Vagina (tissue), 2 donors: ENCODE measurements around the gene TENT4A. TPM values are rescaled to one million over a fixed set of nuclear protein-coding genes. Genes with fewer than 3 reads are reported as not detected.

Experiments
- DNase-seq, 2 donors: peaks; one replicate each; pipeline ENCODE4 v3.0.0-alpha.2; 2017; ENCODE audit errors: extremely low spot score in 2 of 2
- H3K27ac ChIP-seq: fragments of 200-600 bp; sonication (generic); one replicate; pipeline ENCODE4 v1.5.1; 2019
- H3K27me3 ChIP-seq: fragments of 200-600 bp; sonication (generic); one replicate; pipeline ENCODE4 v1.5.1; 2019
- H3K36me3 ChIP-seq, 2 donors: fragments of 200-600 bp; sonication (generic); one replicate each; pipeline ENCODE4 v1.5.1; 2017 to 2019
- H3K4me1 ChIP-seq: fragments of 200-600 bp; sonication (generic); one replicate; pipeline ENCODE4 v1.5.1; 2019
- H3K4me3 ChIP-seq, 2 donors: fragments of 200-600 bp; sonication (generic); 1 replicate in 1 of 2; 2 replicates in 1 of 2; pipeline ENCODE4 v1.5.1; 2016 to 2019
- H3K9me3 ChIP-seq: fragments of 200-600 bp; sonication (generic); one replicate; pipeline ENCODE4 v1.5.1; 2019
- CTCF ChIP-seq, 3 experiments: fragments of 450-650 bp in 2 of 3; fragments of 200-600 bp in 1 of 3; sonication (generic) in 1 of 3; IDR thresholded peaks; one replicate each; pipeline ENCODE4 v1.5.1; 2017 to 2019; ENCODE audit warnings: antibody characterized with exemption in 3 of 3, mild to moderate bottlenecking in 2 of 3, moderate library complexity in 2 of 3
- POLR2A ChIP-seq, 2 donors: fragments of 450-650 bp; IDR thresholded peaks; one replicate each; pipeline ENCODE4 v1.6.1; 2017; ENCODE audit warnings: antibody characterized with exemption in 2 of 2, mild to moderate bottlenecking in 2 of 2, moderate library complexity in 2 of 2
- POLR2AphosphoS5 ChIP-seq, 2 donors: sonication (generic); formaldehyde crosslinking; IDR thresholded peaks; one replicate each; pipeline ENCODE4 v1.9.0; 2017; ENCODE audit warnings: antibody characterized with exemption in 2 of 2, mild to moderate bottlenecking in 2 of 2, low read depth in 1 of 2; ENCODE audit not compliant: insufficient read depth in 1 of 2
- intact Hi-C: fragments of 100-400 bp; cut with DNase I; formaldehyde crosslinking; loops from one replicate; pipeline ENCODE4 v1.15.1; 2023
- total RNA-seq: library from RNA; depleted of rRNA; stranded (reverse); fragments of >200 nt; gene quantifications from one replicate; pipeline ENCODE4 v1.2.3, GENCODE V29; 2016

The TENT4A gene
- total RNA-seq, 1 donor from 2014 or later = 38.1 TPM

DNA sequence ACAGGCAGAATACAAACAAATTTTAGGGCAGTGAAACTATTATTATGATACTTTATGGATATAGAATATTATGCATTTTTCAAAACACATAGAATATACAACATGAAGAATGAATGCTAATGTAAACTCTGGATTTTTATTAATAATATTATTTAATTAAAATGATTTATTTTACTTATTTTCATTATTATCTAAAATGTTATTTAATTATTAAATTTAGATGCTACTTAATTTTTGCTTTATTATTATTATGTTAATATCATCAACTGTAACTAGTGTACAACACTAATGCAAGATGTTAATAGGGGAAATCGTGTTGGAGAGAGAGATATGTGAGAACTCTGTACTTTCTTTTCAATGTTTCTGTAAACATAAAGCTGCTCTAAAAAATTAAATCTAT, 39.3 kb upstream of the TENT4A start:
- intact Hi-C loops = no loop called here
- no peak overlapping the region for H3K4me3 ChIP-seq

GRCh38 chr5:6674421-6674820, 38.8 kb upstream of the TENT4A start:
- no peak for TF ChIP-seq POLR2A (IDR thresholded peaks at IDR 0.05)
- TF ChIP-seq CTCF (IDR thresholded peaks at IDR 0.05) = no peak
- TF ChIP-seq POLR2AphosphoS5 (IDR thresholded peaks at IDR 0.05; ENCODE audit: insufficient read depth in 1 of 2, low read depth in 1 of 2) = no peak

More for the DNA sequence above, 39.3 kb upstream of the TENT4A start:
- DNase-seq = no peak
- Histone ChIP-seq H3K27me3 (no peaks in the 10 kb centered on the region), H3K36me3 (peaks cover 0 to under 1% of the 10 kb centered on the region in 2 donors), H3K4me1 (no peaks in the 10 kb centered on the region), H3K27ac (no peak overlapping the region), H3K9me3 (no peaks in the 10 kb centered on the region)
- TF ChIP-seq POLR2AphosphoS5 (IDR thresholded peaks at IDR 0.05; ENCODE audit: insufficient read depth in 1 of 2, low read depth in 1 of 2) = no peak
- TF ChIP-seq CTCF (IDR thresholded peaks at IDR 0.05) = no peak

DNA sequence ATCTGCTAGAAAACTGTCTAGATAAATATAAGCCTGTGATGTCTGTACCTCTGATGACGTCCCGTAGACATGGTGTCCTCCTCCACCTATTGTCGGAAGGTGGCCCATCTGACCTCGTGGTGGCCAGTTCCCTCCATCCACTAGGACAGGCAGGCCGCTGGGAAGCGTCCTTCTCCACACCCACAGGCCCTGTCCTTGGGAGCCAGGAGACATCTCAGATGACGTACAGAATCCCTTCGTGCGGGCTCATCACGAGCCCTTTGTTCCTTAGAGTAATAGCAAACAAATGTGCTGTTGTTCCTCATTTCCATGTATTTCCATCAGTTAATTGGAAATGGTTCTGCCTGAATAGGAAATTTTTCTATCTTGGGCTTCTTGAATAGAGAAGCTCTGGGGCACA, 38.3 kb upstream of the TENT4A start:
- Histone ChIP-seq H3K4me1 (no peaks in the 10 kb centered on the region), H3K4me3 (no peak overlapping the region), H3K27me3 (no peaks in the 10 kb centered on the region), H3K9me3 (no peaks in the 10 kb centered on the region), H3K36me3 (no peaks in the 10 kb centered on the region), H3K27ac (no peak overlapping the region)
- no peak for TF ChIP-seq POLR2AphosphoS5 (IDR thresholded peaks at IDR 0.05; ENCODE audit: insufficient read depth in 1 of 2, low read depth in 1 of 2)
- no peak for TF ChIP-seq POLR2A (IDR thresholded peaks at IDR 0.05)
- TF ChIP-seq CTCF (IDR thresholded peaks at IDR 0.05) = no peak
- DNase-seq = no peak
- intact Hi-C loops = no loop called here

More at GRCh38 chr5:6674421-6674820, 38.8 kb upstream of the TENT4A start:
- no peaks in the 10 kb centered on the region for H3K9me3 ChIP-seq
- H3K4me3 ChIP-seq = no peak overlapping the region
- H3K27ac ChIP-seq = no peak overlapping the region
- H3K27me3 ChIP-seq = no peaks in the 10 kb centered on the region
- no peaks in the 10 kb centered on the region for H3K36me3 ChIP-seq
- no peak for DNase-seq
- intact Hi-C loops = no loop called here
- no peaks in the 10 kb centered on the region for H3K4me1 ChIP-seq

- DNase-seq = no peak
- intact Hi-C loops = no loop called here
- H3K36me3 ChIP-seq = no peaks in the 10 kb centered on the region
- H3K9me3 ChIP-seq = no peaks in the 10 kb centered on the region
- H3K4me3 ChIP-seq = no peak overlapping the region
- H3K27me3 ChIP-seq = no peaks in the 10 kb centered on the region
- TF ChIP-seq CTCF (IDR thresholded peaks at IDR 0.05) (no peak), POLR2AphosphoS5 (IDR thresholded peaks at IDR 0.05; ENCODE audit: insufficient read depth in 1 of 2, low read depth in 1 of 2) (no peak), POLR2A (IDR thresholded peaks at IDR 0.05) (no peak)
- H3K4me1 ChIP-seq = no peaks in the 10 kb centered on the region
- H3K27ac ChIP-seq = no peak overlapping the region
These were observed 37.3 kb upstream of the TENT4A start for GRCh38 chr5:6675784-6676491.

- intact Hi-C loops = no loop called here
- TF ChIP-seq POLR2A (IDR thresholded peaks at IDR 0.05) (no peak), POLR2AphosphoS5 (IDR thresholded peaks at IDR 0.05; ENCODE audit: insufficient read depth in 1 of 2, low read depth in 1 of 2) (no peak), CTCF (IDR thresholded peaks at IDR 0.05) (no peak)
- Histone ChIP-seq H3K27me3 (no peaks in the 10 kb centered on the region), H3K27ac (no peak overlapping the region), H3K9me3 (no peaks in the 10 kb centered on the region), H3K4me3 (no peak overlapping the region), H3K4me1 (no peaks in the 10 kb centered on the region), H3K36me3 (no peaks in the 10 kb centered on the region)
- no peak for DNase-seq
These were observed 36.5 kb upstream of the TENT4A start for GRCh38 chr5:6676702-6677101.
